ENCODE results near the gene LHPP.

Gene LHPP

GRCh38 chr10:124604214-124605000 is 142.8 kb downstream of the LHPP start:
- no peak for TF ChIP-seq CTCF (conservative IDR thresholded peaks at IDR 0.05; ENCODE audit: low read depth, low read length)
- Histone ChIP-seq H3K27me3 (ENCODE audit: insufficient read depth, low read depth) (no peaks in the 10 kb centered on the region), H2AFZ (ENCODE audit: low read depth) (no peak overlapping the region), H3K4me3 (IDR thresholded peaks at IDR 0.05; ENCODE audit: insufficient read depth, low read depth, low read length) (no peak overlapping the region), H3K4me1 (ENCODE audit: low read depth, poor library complexity, severe bottlenecking) (no peaks in the 10 kb centered on the region), H3K9ac (no peak overlapping the region), H3K4me2 (no peak overlapping the region), H3K79me2 (ENCODE audit: insufficient read depth, low read depth) (no peaks in the 10 kb centered on the region), H4K20me1 (ENCODE audit: insufficient read depth) (no peaks in the 10 kb centered on the region), H3K36me3 (ENCODE audit: insufficient read depth) (no peaks in the 10 kb centered on the region), H3K27ac (no peak overlapping the region)

- no peak overlapping the region for H3K4me2 ChIP-seq
- H3K27ac ChIP-seq, result no peak overlapping the region
- H3K9ac ChIP-seq, result no peak overlapping the region
- H3K27me3 ChIP-seq (ENCODE audit: insufficient read depth, low read depth), result no peaks in the 10 kb centered on the region
- H3K36me3 ChIP-seq (ENCODE audit: insufficient read depth), result no peaks in the 10 kb centered on the region
- no peak overlapping the region for H3K4me3 ChIP-seq (IDR thresholded peaks at IDR 0.05; ENCODE audit: insufficient read depth, low read depth, low read length)
- no peak for TF ChIP-seq CTCF (conservative IDR thresholded peaks at IDR 0.05; ENCODE audit: low read depth, low read length)
- H4K20me1 ChIP-seq (ENCODE audit: insufficient read depth), result no peaks in the 10 kb centered on the region
- H3K79me2 ChIP-seq (ENCODE audit: insufficient read depth, low read depth), result no peaks in the 10 kb centered on the region
- no peak overlapping the region for H2AFZ ChIP-seq (ENCODE audit: low read depth)
- no peaks in the 10 kb centered on the region for H3K4me1 ChIP-seq (ENCODE audit: low read depth, poor library complexity, severe bottlenecking)
These were observed 143.4 kb downstream of the LHPP start for GRCh38 chr10:124605001-124605370.

- no peaks in the 10 kb centered on the region for H3K4me1 ChIP-seq (ENCODE audit: low read depth, poor library complexity, severe bottlenecking)
- H3K27ac ChIP-seq, result no peak overlapping the region
- no peak overlapping the region for H3K4me3 ChIP-seq (IDR thresholded peaks at IDR 0.05; ENCODE audit: insufficient read depth, low read depth, low read length)
- no peaks in the 10 kb centered on the region for H3K79me2 ChIP-seq (ENCODE audit: insufficient read depth, low read depth)
- no peaks in the 10 kb centered on the region for H3K36me3 ChIP-seq (ENCODE audit: insufficient read depth)
- no peak overlapping the region for H2AFZ ChIP-seq (ENCODE audit: low read depth)
- no peaks in the 10 kb centered on the region for H3K27me3 ChIP-seq (ENCODE audit: insufficient read depth, low read depth)
- H3K4me2 ChIP-seq, result no peak overlapping the region
- H3K9ac ChIP-seq, result no peak overlapping the region
- no peak for TF ChIP-seq CTCF (conservative IDR thresholded peaks at IDR 0.05; ENCODE audit: low read depth, low read length)
- H4K20me1 ChIP-seq (ENCODE audit: insufficient read depth), result no peaks in the 10 kb centered on the region
These were observed 143.8 kb downstream of the LHPP start for GRCh38 chr10:124605481-124605855.

- H3K4me3 ChIP-seq (IDR thresholded peaks at IDR 0.05; ENCODE audit: insufficient read depth, low read depth, low read length), result no peak overlapping the region
- no peak overlapping the region for H2AFZ ChIP-seq (ENCODE audit: low read depth)
- no peaks in the 10 kb centered on the region for H3K79me2 ChIP-seq (ENCODE audit: insufficient read depth, low read depth)
- no peaks in the 10 kb centered on the region for H4K20me1 ChIP-seq (ENCODE audit: insufficient read depth)
- no peak overlapping the region for H3K27ac ChIP-seq
- no peak overlapping the region for H3K4me2 ChIP-seq
- TF ChIP-seq CTCF (conservative IDR thresholded peaks at IDR 0.05; ENCODE audit: low read depth, low read length), result no peak
- no peaks in the 10 kb centered on the region for H3K27me3 ChIP-seq (ENCODE audit: insufficient read depth, low read depth)
- no peak overlapping the region for H3K9ac ChIP-seq
- H3K4me1 ChIP-seq (ENCODE audit: low read depth, poor library complexity, severe bottlenecking), result no peaks in the 10 kb centered on the region
- H3K36me3 ChIP-seq (ENCODE audit: insufficient read depth), result no peaks in the 10 kb centered on the region
These were observed 144.5 kb downstream of the LHPP start for GRCh38 chr10:124605856-124606812.
